Mucosa of descending colon (tissue), 3 donors: ENCODE measurements around the gene MICAL3. TPM values are rescaled to one million over a fixed set of nuclear protein-coding genes. Genes with fewer than 3 reads are reported as not detected.

Experiments
- ATAC-seq: fragments of 200-7000 bp; cut with Tn5 transposase; one replicate; pipeline ENCODE4 v1.9.1; 2020; ENCODE audit warnings: mild to moderate bottlenecking, moderate library complexity
- DNase-seq, 3 donors: peaks; one replicate each; pipeline ENCODE4 v3.0.0-alpha.2; 2020
- H3K36me3 ChIP-seq: fragments of 200-600 bp; one replicate; pipeline ENCODE4 v1.8.0; 2021; ENCODE audit warnings: low read depth, mild to moderate bottlenecking
- H3K4me1 ChIP-seq: fragments of 200-600 bp; one replicate; pipeline ENCODE4 v1.8.0; 2021; ENCODE audit warnings: low read depth, mild to moderate bottlenecking
- H3K4me3 ChIP-seq: fragments of 200-600 bp; one replicate; pipeline ENCODE4 v1.8.0; 2021; ENCODE audit warnings: mild to moderate bottlenecking
- H3K9me3 ChIP-seq: fragments of 200-600 bp; one replicate; pipeline ENCODE4 v1.8.0; 2021; ENCODE audit warnings: mild to moderate bottlenecking
- CTCF ChIP-seq: fragments of 200-600 bp; IDR thresholded peaks from one replicate; pipeline ENCODE4 v1.8.0; 2022; ENCODE audit warnings: antibody characterized with exemption, mild to moderate bottlenecking
- intact Hi-C, 2 donors: fragments of 100-400 bp; cut with DNase I in 1 of 2; cut with micrococcal nuclease in 1 of 2; formaldehyde crosslinking; loops; one replicate each; pipeline versions ENCODE4 v1.11.0 to v1.11.1; 2022; cut with DNase I, micrococcal nuclease
- total RNA-seq, 3 donors: library from RNA; stranded (reverse); fragmentation: NEBNext Ultra II Directional in 2 of 3; extraction: Animal tissue kit (Norgen Biotek cat#: 25700) in 2 of 3; gene quantifications; one replicate each; pipeline versions ENCODE4 v1.2.1 to v1.2.4, GENCODE V29; 2021 to 2023
- donor health status: DM: no; HTN: no; CAD: no; lungs with moderate emphysema.
- donor health status: DM: no; HTN: no; CAD: no.
- donor health status: DM: no; HTN: yes; CAD: no.

Gene MICAL3
- total RNA-seq, 3 donors from 2014 or later: 75.8 to 135 (median 129) TPM

GRCh38 chr22:17873116-17873515 is 151.2 kb downstream of the MICAL3 start:
- H3K4me3 ChIP-seq: no peak overlapping the region
- no peaks in the 10 kb centered on the region for H3K36me3 ChIP-seq
- no peaks in the 10 kb centered on the region for H3K9me3 ChIP-seq
- TF ChIP-seq CTCF: no peak
- intact Hi-C loops: no loop called here
- no peak for ATAC-seq
- peaks cover 30% of the 10 kb centered on the region for H3K4me1 ChIP-seq
- DNase-seq: peak in 1 of 3 donors; percentile 27

GRCh38 chr22:17872471-17872870 is 151.9 kb downstream of the MICAL3 start:
- H3K4me1 ChIP-seq: peaks cover 37% of the 10 kb centered on the region
- peak in 1 of 3 donors; percentile 4 for DNase-seq
- H3K36me3 ChIP-seq: no peaks in the 10 kb centered on the region
- intact Hi-C loops: no loop called here
- no peak overlapping the region for H3K4me3 ChIP-seq
- TF ChIP-seq CTCF: no peak
- H3K9me3 ChIP-seq: no peaks in the 10 kb centered on the region
- no peak for ATAC-seq

GRCh38 chr22:17871726-17872458 is 152.5 kb downstream of the MICAL3 start:
- no peaks in the 10 kb centered on the region for H3K36me3 ChIP-seq

GRCh38 chr22:17870407-17870806 is 154.0 kb downstream of the MICAL3 start:
- Histone ChIP-seq H3K9me3 (no peaks in the 10 kb centered on the region), H3K36me3 (no peaks in the 10 kb centered on the region), H3K4me1 (peaks cover 41% of the 10 kb centered on the region), H3K4me3 (no peak overlapping the region)
- peak in 1 of 3 donors; percentile 43 for DNase-seq
- intact Hi-C loops: no loop called here
- ATAC-seq: peak; percentile 57
- no peak for TF ChIP-seq CTCF

More at GRCh38 chr22:17871726-17872458, 152.5 kb downstream of the MICAL3 start:
- TF ChIP-seq CTCF: no peak
- Histone ChIP-seq H3K4me3 (no peak overlapping the region), H3K9me3 (no peaks in the 10 kb centered on the region), H3K4me1 (peaks cover 41% of the 10 kb centered on the region)
- intact Hi-C loops: no loop called here
- ATAC-seq: no peak
- DNase-seq: peak in 1 of 3 donors; percentile 29

GRCh38 chr22:17869285-17870096 is 154.9 kb downstream of the MICAL3 start:
- intact Hi-C loops: no loop called here
- ATAC-seq (peak; percentile 78), DNase-seq (peak in 2 of 3 donors; percentile 29 to 59)
- H3K9me3 ChIP-seq: no peaks in the 10 kb centered on the region
- H3K4me3 ChIP-seq: no peak overlapping the region
- H3K4me1 ChIP-seq: peaks cover 45% of the 10 kb centered on the region
- TF ChIP-seq CTCF: no peak
- no peaks in the 10 kb centered on the region for H3K36me3 ChIP-seq
